Measurements from ENCODE around the gene SIDT1.

Gene SIDT1

DNA sequence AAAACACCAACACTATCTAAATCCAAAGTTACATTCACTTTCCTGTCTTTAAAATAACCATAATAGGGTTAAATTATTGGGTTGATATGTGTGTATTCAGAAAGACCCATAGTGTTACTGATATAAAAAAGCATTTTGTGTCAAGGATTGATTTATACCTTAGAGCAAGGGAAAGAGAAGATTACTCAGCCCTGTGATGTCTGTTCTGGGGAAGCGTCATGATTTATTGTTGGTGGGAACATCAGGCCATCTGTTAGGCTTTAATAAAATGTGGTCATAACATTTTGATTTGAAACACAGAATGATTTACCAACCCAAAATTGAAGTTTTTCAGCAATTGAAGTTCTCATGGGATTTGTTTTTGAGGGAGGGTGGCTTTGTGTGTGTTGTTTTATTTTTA is 33.2 kb downstream of the SIDT1 start:
- Histone ChIP-seq H4K20me1 (ENCODE audit: low read depth, low read length) (no peaks in the 10 kb centered on the region), H3K27me3 (ENCODE audit: low read length) (no peaks in the 10 kb centered on the region), H3K9me2 (replicated peaks; ENCODE audit: insufficient read depth, low read length) (no peaks in the 10 kb centered on the region), H3K9me3 (ENCODE audit: insufficient read depth, low read length) (no peaks in the 10 kb centered on the region), H3K4me2 (ENCODE audit: low read depth, low read length, poor library complexity, severe bottlenecking) (no peak overlapping the region), H3K27ac (ENCODE audit: low read depth, low read length) (no peak overlapping the region), H2AFZ (ENCODE audit: low read depth, low read length, severe bottlenecking) (no peak overlapping the region), H3F3A (ENCODE audit: insufficient read depth) (no peaks in the 10 kb centered on the region), H3K79me2 (ENCODE audit: insufficient read depth, low read length) (no peaks in the 10 kb centered on the region), H3K9ac (ENCODE audit: low read length) (no peak overlapping the region), H3K36me3 (ENCODE audit: low read length) (no peaks in the 10 kb centered on the region), H3K4me3 (ENCODE audit: insufficient read depth, low read length, poor library complexity, severe bottlenecking) (no peak overlapping the region)
- TF ChIP-seq EZH2phosphoT487 (conservative IDR thresholded peaks at IDR 0.05; ENCODE audit: low read length) = no peak
- TF ChIP-seq, protein P1, sequence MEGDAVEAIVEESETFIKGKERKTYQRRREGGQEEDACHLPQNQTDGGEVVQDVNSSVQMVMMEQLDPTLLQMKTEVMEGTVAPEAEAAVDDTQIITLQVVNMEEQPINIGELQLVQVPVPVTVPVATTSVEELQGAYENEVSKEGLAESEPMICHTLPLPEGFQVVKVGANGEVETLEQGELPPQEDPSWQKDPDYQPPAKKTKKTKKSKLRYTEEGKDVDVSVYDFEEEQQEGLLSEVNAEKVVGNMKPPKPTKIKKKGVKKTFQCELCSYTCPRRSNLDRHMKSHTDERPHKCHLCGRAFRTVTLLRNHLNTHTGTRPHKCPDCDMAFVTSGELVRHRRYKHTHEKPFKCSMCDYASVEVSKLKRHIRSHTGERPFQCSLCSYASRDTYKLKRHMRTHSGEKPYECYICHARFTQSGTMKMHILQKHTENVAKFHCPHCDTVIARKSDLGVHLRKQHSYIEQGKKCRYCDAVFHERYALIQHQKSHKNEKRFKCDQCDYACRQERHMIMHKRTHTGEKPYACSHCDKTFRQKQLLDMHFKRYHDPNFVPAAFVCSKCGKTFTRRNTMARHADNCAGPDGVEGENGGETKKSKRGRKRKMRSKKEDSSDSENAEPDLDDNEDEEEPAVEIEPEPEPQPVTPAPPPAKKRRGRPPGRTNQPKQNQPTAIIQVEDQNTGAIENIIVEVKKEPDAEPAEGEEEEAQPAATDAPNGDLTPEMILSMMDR (IDR thresholded peaks at IDR 0.05; ENCODE audit: insufficient read depth, low read length, poor library complexity, severe bottlenecking) = no peak

DNA sequence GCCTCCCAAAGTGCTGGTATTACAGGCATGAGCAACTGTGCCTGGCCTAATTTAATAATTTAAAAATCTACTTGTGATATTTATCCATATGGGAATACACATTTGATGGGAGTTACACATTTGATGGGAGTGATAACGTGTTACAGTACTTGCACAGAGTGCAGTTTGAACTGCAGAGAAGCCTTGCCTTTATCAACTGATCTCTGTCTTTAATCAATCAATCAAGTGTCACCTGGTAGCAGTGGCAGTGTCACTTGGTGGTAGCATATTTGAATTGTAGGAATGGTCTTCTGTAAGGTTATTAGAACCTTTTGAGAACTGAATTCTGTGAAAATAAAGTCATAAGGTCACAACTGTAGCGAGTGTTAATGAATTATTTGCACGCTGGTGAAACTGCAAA is 37.8 kb downstream of the SIDT1 start:
- Histone ChIP-seq H3K27ac (ENCODE audit: low read depth, low read length) (no peak overlapping the region), H3K4me2 (ENCODE audit: low read depth, low read length, poor library complexity, severe bottlenecking) (no peak overlapping the region), H3K9me3 (ENCODE audit: insufficient read depth, low read length) (no peaks in the 10 kb centered on the region), H3K79me2 (ENCODE audit: insufficient read depth, low read length) (no peaks in the 10 kb centered on the region), H3K9me2 (replicated peaks; ENCODE audit: insufficient read depth, low read length) (no peaks in the 10 kb centered on the region), H2AFZ (ENCODE audit: low read depth, low read length, severe bottlenecking) (no peak overlapping the region), H3K27me3 (ENCODE audit: low read length) (no peaks in the 10 kb centered on the region), H3F3A (ENCODE audit: insufficient read depth) (no peaks in the 10 kb centered on the region), H3K4me3 (ENCODE audit: insufficient read depth, low read length, poor library complexity, severe bottlenecking) (no peak overlapping the region), H4K20me1 (ENCODE audit: low read depth, low read length) (no peaks in the 10 kb centered on the region), H3K9ac (ENCODE audit: low read length) (no peak overlapping the region), H3K36me3 (ENCODE audit: low read length) (no peaks in the 10 kb centered on the region)
- TF ChIP-seq EZH2phosphoT487 (conservative IDR thresholded peaks at IDR 0.05; ENCODE audit: low read length) = no peak
- TF ChIP-seq, protein P1 (IDR thresholded peaks at IDR 0.05; ENCODE audit: insufficient read depth, low read length, poor library complexity, severe bottlenecking) = no peak

DNA sequence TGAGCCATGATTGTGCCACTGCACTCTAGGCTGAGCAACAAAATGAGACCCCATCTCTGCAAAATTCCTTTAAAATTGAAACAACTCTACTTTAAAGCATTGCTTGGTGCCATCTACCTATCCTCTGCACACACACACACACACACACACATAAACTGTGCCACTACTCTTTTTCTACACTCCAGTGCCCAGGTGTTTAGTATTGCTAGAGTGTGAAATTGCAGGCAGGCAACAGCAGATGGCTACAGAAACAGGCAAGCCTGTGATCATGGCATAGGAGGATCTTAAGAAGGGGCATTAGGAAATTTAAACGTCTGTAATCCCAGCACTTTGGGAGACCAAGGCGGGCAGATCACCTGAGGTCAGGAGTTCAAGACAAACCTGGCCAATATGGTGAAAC is 39.0 kb downstream of the SIDT1 start:
- Histone ChIP-seq H3K36me3 (ENCODE audit: low read length) (no peaks in the 10 kb centered on the region), H3K4me2 (ENCODE audit: low read depth, low read length, poor library complexity, severe bottlenecking) (no peak overlapping the region), H3K27ac (ENCODE audit: low read depth, low read length) (no peak overlapping the region), H4K20me1 (ENCODE audit: low read depth, low read length) (no peaks in the 10 kb centered on the region), H3K79me2 (ENCODE audit: insufficient read depth, low read length) (no peaks in the 10 kb centered on the region), H3F3A (ENCODE audit: insufficient read depth) (no peaks in the 10 kb centered on the region), H3K9ac (ENCODE audit: low read length) (no peak overlapping the region), H3K27me3 (ENCODE audit: low read length) (no peaks in the 10 kb centered on the region), H2AFZ (ENCODE audit: low read depth, low read length, severe bottlenecking) (no peak overlapping the region), H3K4me3 (ENCODE audit: insufficient read depth, low read length, poor library complexity, severe bottlenecking) (no peak overlapping the region), H3K9me2 (replicated peaks; ENCODE audit: insufficient read depth, low read length) (no peaks in the 10 kb centered on the region), H3K9me3 (ENCODE audit: insufficient read depth, low read length) (no peaks in the 10 kb centered on the region)
- no peak for TF ChIP-seq EZH2phosphoT487 (conservative IDR thresholded peaks at IDR 0.05; ENCODE audit: low read length)
- TF ChIP-seq, protein P1 (IDR thresholded peaks at IDR 0.05; ENCODE audit: insufficient read depth, low read length, poor library complexity, severe bottlenecking) = no peak

Data from SU-DHL-6 (cell line).